ENCODE measurements around the gene NLGN1. TPM values are rescaled to one million over a fixed set of nuclear protein-coding genes. Genes with fewer than 3 reads are reported as not detected.

Gene NLGN1
- total RNA-seq, 3 donors from 2014 or later: 4.4 to 12.3 (median 6.9) TPM

GRCh38 chr3:174156200-174156599 lies 758.7 kb downstream of the NLGN1 start:
- no peak overlapping the region for H3K27ac ChIP-seq
- intact Hi-C loops (cut with DNase I; ENCODE audit: low total_unique reads): no loop called here
- peaks cover 0 to 4% of the 10 kb centered on the region in 2 donors for H3K9me3 ChIP-seq
- H3K4me3 ChIP-seq: no peak overlapping the region
- H3K4me1 ChIP-seq: no peaks in the 10 kb centered on the region
- no peak for TF ChIP-seq POLR2AphosphoS5 (IDR thresholded peaks at IDR 0.05)
- TF ChIP-seq CTCF (IDR thresholded peaks at IDR 0.05): no peak
- no peak for TF ChIP-seq POLR2A (IDR thresholded peaks at IDR 0.05)
- no peaks in the 10 kb centered on the region for H3K27me3 ChIP-seq
- H3K36me3 ChIP-seq: no peaks in the 10 kb centered on the region
- DNase-seq (ENCODE audit: low spot score in 2 of 2): no peak

GRCh38 chr3:174158674-174159073 lies 761.1 kb downstream of the NLGN1 start:
- Histone ChIP-seq H3K9me3 (peaks cover 0 to 1% of the 10 kb centered on the region in 2 donors), H3K27ac (no peak overlapping the region), H3K4me3 (no peak overlapping the region), H3K36me3 (no peaks in the 10 kb centered on the region), H3K4me1 (no peaks in the 10 kb centered on the region), H3K27me3 (no peaks in the 10 kb centered on the region)
- TF ChIP-seq POLR2AphosphoS5 (IDR thresholded peaks at IDR 0.05) (no peak), CTCF (IDR thresholded peaks at IDR 0.05) (no peak), POLR2A (IDR thresholded peaks at IDR 0.05) (no peak)
- no peak for DNase-seq (ENCODE audit: low spot score in 2 of 2)
- intact Hi-C loops (cut with DNase I; ENCODE audit: low total_unique reads): no loop called here

- Histone ChIP-seq H3K27me3 (no peaks in the 10 kb centered on the region), H3K9me3 (peaks cover 2 to 8% of the 10 kb centered on the region in 2 donors), H3K36me3 (no peaks in the 10 kb centered on the region), H3K4me1 (no peaks in the 10 kb centered on the region), H3K4me3 (no peak overlapping the region), H3K27ac (no peak overlapping the region)
- DNase-seq (ENCODE audit: low spot score in 2 of 2): no peak
- intact Hi-C loops (cut with DNase I; ENCODE audit: low total_unique reads): no loop called here
- TF ChIP-seq POLR2A (IDR thresholded peaks at IDR 0.05): no peak
- no peak for TF ChIP-seq CTCF (IDR thresholded peaks at IDR 0.05)
- no peak for TF ChIP-seq POLR2AphosphoS5 (IDR thresholded peaks at IDR 0.05)
Measured at GRCh38 chr3:174159604-174160003, 762.1 kb downstream of the NLGN1 start.

GRCh38 chr3:174162550-174162949 lies 765.0 kb downstream of the NLGN1 start:
- no peaks in the 10 kb centered on the region for H3K27me3 ChIP-seq
- intact Hi-C loops (cut with DNase I; ENCODE audit: low total_unique reads): no loop called here
- no peaks in the 10 kb centered on the region for H3K36me3 ChIP-seq
- H3K27ac ChIP-seq: no peak overlapping the region
- no peak for DNase-seq (ENCODE audit: low spot score in 2 of 2)
- TF ChIP-seq POLR2AphosphoS5 (IDR thresholded peaks at IDR 0.05) (no peak), CTCF (IDR thresholded peaks at IDR 0.05) (no peak), POLR2A (IDR thresholded peaks at IDR 0.05) (no peak)
- no peak overlapping the region for H3K4me3 ChIP-seq
- H3K9me3 ChIP-seq: peaks cover 4 to 8% of the 10 kb centered on the region in 2 donors
- no peaks in the 10 kb centered on the region for H3K4me1 ChIP-seq

- Histone ChIP-seq H3K9me3 (peaks cover 8% of the 10 kb centered on the region in 2 donors), H3K4me1 (no peaks in the 10 kb centered on the region), H3K27me3 (no peaks in the 10 kb centered on the region), H3K27ac (no peak overlapping the region), H3K4me3 (no peak overlapping the region), H3K36me3 (no peaks in the 10 kb centered on the region)
- TF ChIP-seq POLR2AphosphoS5 (IDR thresholded peaks at IDR 0.05) (no peak), POLR2A (IDR thresholded peaks at IDR 0.05) (no peak), CTCF (IDR thresholded peaks at IDR 0.05) (no peak)
- intact Hi-C loops (cut with DNase I; ENCODE audit: low total_unique reads): no loop called here
- no peak for DNase-seq (ENCODE audit: low spot score in 2 of 2)
Measured at GRCh38 chr3:174168026-174168425, 770.5 kb downstream of the NLGN1 start.
